Kidney (tissue), 14 donors: ENCODE data around the gene SECISBP2L. TPM values are rescaled to one million over a fixed set of nuclear protein-coding genes. Genes with fewer than 3 reads are reported as not detected.

Experiments used
- DNase-seq, 5 donors: peaks; one replicate each; pipeline ENCODE4 v3.0.0-alpha.2; 2013 to 2020
- FAIRE-seq: peaks from 2 replicates; lab custom pipeline; 2012; peaks lifted over from hg19 to GRCh38; lab: Jason Lieb, UNC
- H3K27ac ChIP-seq, 2 donors: one replicate each; pipeline ENCODE4 v1.7.0; 2013; ENCODE audit warnings: low read depth in 2 of 2, low read length in 2 of 2, inconsistent platforms in 1 of 2
- H3K27me3 ChIP-seq: one replicate; pipeline ENCODE4 v1.7.1; 2013; ENCODE audit warnings: low read length, inconsistent platforms; ENCODE audit not compliant: control insufficient read depth, insufficient read depth
- H3K36me3 ChIP-seq, 3 donors: one replicate each; pipeline versions ENCODE4 v1.7.0 to v1.7.1; 2013; ENCODE audit warnings: low read length in 3 of 3, control low read depth in 1 of 3, inconsistent platforms in 1 of 3; ENCODE audit not compliant: insufficient read depth in 3 of 3, control insufficient read depth in 2 of 3
- H3K4me1 ChIP-seq, 3 donors: one replicate each; pipeline versions ENCODE4 v1.7.0 to v1.7.1; 2013; ENCODE audit warnings: low read length in 3 of 3, inconsistent platforms in 1 of 3, low read depth in 1 of 3; ENCODE audit not compliant: control insufficient read depth in 2 of 3, insufficient read depth in 2 of 3
- H3K4me3 ChIP-seq, 3 donors: one replicate each; pipeline versions ENCODE4 v1.7.0 to v1.8.1; 2013; ENCODE audit warnings: low read length in 3 of 3, control low read depth in 1 of 3, inconsistent platforms in 1 of 3
- H3K9ac ChIP-seq, 3 donors: one replicate each; pipeline versions ENCODE4 v1.7.0 to v1.7.1; 2013; ENCODE audit warnings: low read length in 3 of 3, control low read depth in 1 of 3, inconsistent platforms in 1 of 3
- H3K9me3 ChIP-seq, 3 donors: one replicate each; pipeline versions ENCODE4 v1.7.0 to v1.7.1; 2013; ENCODE audit warnings: low read length in 3 of 3, control low read depth in 1 of 3, inconsistent platforms in 1 of 3; ENCODE audit not compliant: control insufficient read depth in 2 of 3, insufficient read depth in 1 of 3
- CTCF ChIP-seq: IDR thresholded peaks from 3 replicates; pipeline ENCODE4 v1.5.1; 2012; ENCODE audit warnings: mild to moderate bottlenecking, moderate library complexity, borderline replicate concordance; ENCODE audit not compliant: insufficient read depth; ENCODE audit errors: extremely low read depth
- intact Hi-C: fragments of 100-400 bp; cut with DNase I; formaldehyde crosslinking; loops from one replicate; pipeline ENCODE4 v1.11.1; 2022
- polyA plus RNA-seq: library from polyadenylated mRNA; stranded (reverse); fragments of 350-450 nt; fragmentation: Illumina TruSeq; extraction: RNeasy Lipid Tissue Mini Kit (QIAGEN cat#74804); gene quantifications from one replicate; pipeline ENCODE4 v1.2.3, GENCODE V29; 2014; ENCODE audit warnings: low read depth, low replicate concordance; ENCODE audit not compliant: insufficient read depth
- total RNA-seq: library from RNA; stranded (reverse); fragmentation: NEBNext Ultra II Directional; extraction: Animal tissue kit (Norgen Biotek cat#: 25700); gene quantifications from one replicate; pipeline ENCODE4 v1.2.1, GENCODE V29; 2021
- donor health status: control.
- donor health status: control.
- donor health status: control.
- donor health status: control.
- donor health status: control.
- donor health status: DM: yes; HTN: yes; CAD: no.
- donor health status: Normal renal cell carcinoma (clear cell type).

SECISBP2L gene
- total and polyA plus RNA-seq, 2 donors from 2014 or later = 10.2 to 67.0 TPM

- Histone ChIP-seq H3K27me3 (no peaks in the 10 kb centered on the region), H3K27ac (no peak overlapping the region), H3K36me3 (no peaks in the 10 kb centered on the region), H3K4me1 (no peaks in the 10 kb centered on the region), H3K9me3 (no peaks in the 10 kb centered on the region), H3K4me3 (no peak overlapping the region), H3K9ac (no peak overlapping the region)
- no peak for FAIRE-seq
- TF ChIP-seq CTCF = no peak
- no peak for DNase-seq
- intact Hi-C loops = no loop called here
These were observed 14.7 kb upstream of the SECISBP2L start for GRCh38 chr15:49060710-49061495.

GRCh38 chr15:49059491-49059890 lies 13.2 kb upstream of the SECISBP2L start:
- Histone ChIP-seq H3K27me3 (no peaks in the 10 kb centered on the region), H3K4me1 (no peaks in the 10 kb centered on the region), H3K9me3 (no peaks in the 10 kb centered on the region), H3K36me3 (no peaks in the 10 kb centered on the region), H3K4me3 (no peak overlapping the region), H3K27ac (no peak overlapping the region), H3K9ac (no peak overlapping the region)
- TF ChIP-seq CTCF = no peak
- intact Hi-C loops = no loop called here
- FAIRE-seq (no peak), DNase-seq (no peak)

GRCh38 chr15:49058559-49058958 lies 12.3 kb upstream of the SECISBP2L start:
- Histone ChIP-seq H3K36me3 (no peaks in the 10 kb centered on the region), H3K4me1 (no peaks in the 10 kb centered on the region), H3K4me3 (no peak overlapping the region), H3K27me3 (no peaks in the 10 kb centered on the region), H3K9ac (no peak overlapping the region), H3K27ac (no peak overlapping the region), H3K9me3 (no peaks in the 10 kb centered on the region)
- TF ChIP-seq CTCF = no peak
- intact Hi-C loops = no loop called here
- DNase-seq (no peak), FAIRE-seq (no peak)
